Body of pancreas (tissue), 4 donors: Measurements from ENCODE around the gene DEPDC4. TPM values are rescaled to one million over a fixed set of nuclear protein-coding genes. Genes with fewer than 3 reads are reported as not detected.
"Not testable (repeated sequence)": the region's sequence is repeated elsewhere in the genome, so short reads cannot be mapped to it uniquely, and the experiment has no call there.

Experiments used
- ATAC-seq: fragments of 150-250 bp; one replicate; pipeline ENCODE4 v1.9.1; 2016
- DNase-seq, 4 donors: peaks; one replicate each; pipeline ENCODE4 v3.0.0-alpha.2; 2019
- H3K27ac ChIP-seq, 4 donors: fragments of 200-600 bp; sonication (generic); 1 replicate in 3 of 4; 2 replicates in 1 of 4; pipeline versions ENCODE4 v1.5.1 to v1.6.1; 2016 to 2019; ENCODE audit warnings: mild to moderate bottlenecking in 1 of 4, mixed read lengths in 1 of 4, moderate library complexity in 1 of 4
- H3K27me3 ChIP-seq, 2 donors: fragments of 200-600 bp; sonication (generic); one replicate each; pipeline ENCODE4 v1.6.0; 2016; ENCODE audit warnings: mild to moderate bottlenecking in 1 of 2
- H3K36me3 ChIP-seq, 2 donors: fragments of 200-600 bp; sonication (generic); replicated peaks in 1 of 2; 2 replicates each; pipeline ENCODE4 v1.5.1; 2016; ENCODE audit warnings: low read depth in 2 of 2; ENCODE audit not compliant: insufficient read depth in 1 of 2
- H3K4me1 ChIP-seq: fragments of 200-600 bp; sonication (generic); one replicate; pipeline ENCODE4 v1.6.0; 2016
- H3K4me3 ChIP-seq, 2 donors: fragments of 200-600 bp; sonication (generic); 1 replicate in 1 of 2; 2 replicates in 1 of 2; pipeline ENCODE4 v1.5.1; 2016 to 2019
- H3K9me3 ChIP-seq, 3 donors: fragments of 200-600 bp; sonication (generic); 1 replicate in 2 of 3; 2 replicates in 1 of 3; pipeline ENCODE4 v1.5.1; 2016
- CTCF ChIP-seq, 7 experiments: fragments of 450-650 bp in 4 of 7; fragments of 200-600 bp in 3 of 7; sonication (generic) in 3 of 7; IDR thresholded peaks; one replicate each; pipeline ENCODE4 v1.5.1; 2016 to 2019; ENCODE audit warnings: antibody characterized with exemption in 7 of 7
- POLR2A ChIP-seq, 3 donors: fragments of 450-650 bp; IDR thresholded peaks; one replicate each; pipeline ENCODE4 v1.6.1; 2016; ENCODE audit warnings: antibody characterized with exemption in 3 of 3, mild to moderate bottlenecking in 2 of 3
- WGBS, 2 donors: methylation state at CpG; one replicate each; pipeline ENCODE4 v1.1.5; 2017; 5-methylcytosine and 5-hydroxymethylcytosine counted together
- intact Hi-C: fragments of 100-400 bp; cut with DNase I; formaldehyde crosslinking; loops from one replicate; pipeline ENCODE4 v1.15.1; 2023
- total RNA-seq, 2 donors: library from RNA; depleted of rRNA; stranded (reverse); fragments of >200 nt; gene quantifications; one replicate each; pipeline ENCODE4 v1.1.0, GENCODE V29; 2016

Gene DEPDC4
- total RNA-seq, 2 donors from 2014 or later = 2.1 TPM; not detected in 1

- Histone ChIP-seq H3K36me3 (peaks cover 0 to 2% of the 10 kb centered on the region in 2 donors), H3K27me3 (no peaks in the 10 kb centered on the region), H3K4me1 (no peaks in the 10 kb centered on the region), H3K27ac (no peak overlapping the region), H3K9me3 (no peaks in the 10 kb centered on the region), H3K4me3 (no peak overlapping the region)
- no peak for DNase-seq
- ATAC-seq = no peak
- intact Hi-C loops = no loop called here
- 90 to 97% methylated on average over 5 of the region's 5 CpGs for WGBS, 2 donors
- TF ChIP-seq CTCF (IDR thresholded peaks at IDR 0.05) (no peak), POLR2A (IDR thresholded peaks at IDR 0.05) (no peak)
Observed at GRCh38 chr12:100289038-100289437, 22.2 kb upstream of the DEPDC4 start.

DNA sequence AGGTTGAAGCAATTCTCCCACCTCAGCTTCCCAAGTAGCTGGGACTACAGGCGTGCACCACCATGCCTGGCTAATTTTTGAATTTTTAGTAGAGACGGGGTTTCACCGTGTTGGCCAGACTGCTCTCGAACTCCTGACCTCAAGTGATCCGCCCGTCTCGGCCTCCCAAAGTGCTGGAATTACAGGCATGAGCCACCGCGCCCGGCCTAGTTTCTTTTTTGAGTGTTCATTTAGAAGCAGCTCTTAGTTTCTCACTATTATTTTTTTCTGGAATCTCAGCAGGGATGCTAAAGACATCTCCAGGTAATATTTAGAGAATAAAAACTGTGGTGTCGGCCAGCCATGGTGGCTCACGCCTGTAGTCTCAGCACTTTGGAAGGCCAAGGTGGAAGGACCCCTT is 17.7 kb upstream of the DEPDC4 start:
- ATAC-seq, H3K27me3 ChIP-seq, H3K4me3 ChIP-seq, H3K36me3 ChIP-seq, DNase-seq, H3K4me1 ChIP-seq, intact Hi-C loops, H3K9me3 ChIP-seq, H3K27ac ChIP-seq: not testable (repeated sequence)
- 96 to 98% methylated on average over 12 of the region's 12 CpGs for WGBS, 2 donors

- Histone ChIP-seq H3K4me1 (peaks cover 4% of the 10 kb centered on the region), H3K4me3 (no peak overlapping the region), H3K36me3 (no peaks in the 10 kb centered on the region), H3K27ac (no peak overlapping the region), H3K9me3 (no peaks in the 10 kb centered on the region), H3K27me3 (no peaks in the 10 kb centered on the region)
- no peak for DNase-seq
- WGBS, 2 donors = 86 to 90% methylated on average over 1 of the region's 1 CpG
- intact Hi-C loops = no loop called here
- no peak for ATAC-seq
- no peak for TF ChIP-seq CTCF (IDR thresholded peaks at IDR 0.05)
- no peak for TF ChIP-seq POLR2A (IDR thresholded peaks at IDR 0.05)
Observed at GRCh38 chr12:100279607-100280244, 12.8 kb upstream of the DEPDC4 start.

GRCh38 chr12:100279159-100279558 is 12.3 kb upstream of the DEPDC4 start:
- DNase-seq (no peak), ATAC-seq (no peak)
- intact Hi-C loops = no loop called here
- no peaks in the 10 kb centered on the region for H3K36me3 ChIP-seq
- TF ChIP-seq POLR2A (IDR thresholded peaks at IDR 0.05) (no peak), CTCF (IDR thresholded peaks at IDR 0.05) (no peak)
- no peaks in the 10 kb centered on the region for H3K27me3 ChIP-seq
- no peak overlapping the region for H3K4me3 ChIP-seq
- no peaks in the 10 kb centered on the region for H3K9me3 ChIP-seq
- 97% methylated on average over 7 of the region's 7 CpGs for WGBS, 2 donors
- no peak overlapping the region for H3K27ac ChIP-seq
- peaks cover 8% of the 10 kb centered on the region for H3K4me1 ChIP-seq

GRCh38 chr12:100274291-100274690 is 7.4 kb upstream of the DEPDC4 start:
- 51 to 54% methylated on average over 2 of the region's 2 CpGs for WGBS, 2 donors
- Histone ChIP-seq H3K4me1 (peaks cover 22% of the 10 kb centered on the region), H3K27ac (no peak overlapping the region), H3K9me3 (no peaks in the 10 kb centered on the region), H3K27me3 (no peaks in the 10 kb centered on the region), H3K4me3 (no peak overlapping the region), H3K36me3 (no peaks in the 10 kb centered on the region)
- no peak for DNase-seq
- ATAC-seq = no peak
- TF ChIP-seq POLR2A (IDR thresholded peaks at IDR 0.05) (no peak), CTCF (IDR thresholded peaks at IDR 0.05) (no peak)
- intact Hi-C loops = no loop called here
